Right ventricle myocardium superior (tissue), 1 donor: ENCODE results near the gene MOG. TPM values are rescaled to one million over a fixed set of nuclear protein-coding genes. Genes with fewer than 3 reads are reported as not detected.
"Not testable (repeated sequence)": the region's sequence is repeated elsewhere in the genome, so short reads cannot be mapped to it uniquely, and the experiment has no call there.

ENCODE experiments used
- ATAC-seq: fragments of 200-7000 bp; cut with Tn5 transposase; one replicate; pipeline ENCODE4 v1.9.1; 2020; ENCODE audit warnings: mild to moderate bottlenecking; ENCODE audit not compliant: poor library complexity
- DNase-seq: peaks from one replicate; pipeline ENCODE4 v3.0.0-alpha.2; 2020
- intact Hi-C: fragments of 100-400 bp; cut with DNase I; formaldehyde crosslinking; loops from one replicate; pipeline ENCODE4 v1.11.2; 2022
- total RNA-seq: library from RNA; stranded (reverse); fragmentation: NEBNext Ultra II Directional; extraction: Animal tissue kit (Norgen Biotek cat#: 25700); gene quantifications from one replicate; pipeline ENCODE4 v1.2.1, GENCODE V29; 2021
- donor health status: DM: no; HTN: yes; CAD: no; lungs with severe emphysema.

MOG gene
- total RNA-seq, 1 donor from 2014 or later: 10.3 TPM

DNA sequence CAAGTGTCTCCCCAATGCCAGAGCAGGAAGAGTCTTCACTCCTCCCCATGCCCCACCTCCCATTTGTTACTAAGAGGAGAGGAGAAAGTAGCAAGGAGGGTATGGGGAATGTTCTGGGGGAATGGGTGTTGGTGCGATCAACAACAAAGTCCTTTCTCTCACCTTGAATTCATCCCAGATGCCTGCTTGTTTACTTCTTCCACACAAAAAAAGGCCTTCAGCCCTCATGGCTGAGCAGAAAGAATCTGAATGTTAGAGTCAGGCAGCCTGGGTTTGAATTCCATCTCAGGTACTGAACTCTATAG lies 9.9 kb downstream of the MOG start:
- no peak for DNase-seq
- intact Hi-C loops: no loop called here
- no peak for ATAC-seq

DNA sequence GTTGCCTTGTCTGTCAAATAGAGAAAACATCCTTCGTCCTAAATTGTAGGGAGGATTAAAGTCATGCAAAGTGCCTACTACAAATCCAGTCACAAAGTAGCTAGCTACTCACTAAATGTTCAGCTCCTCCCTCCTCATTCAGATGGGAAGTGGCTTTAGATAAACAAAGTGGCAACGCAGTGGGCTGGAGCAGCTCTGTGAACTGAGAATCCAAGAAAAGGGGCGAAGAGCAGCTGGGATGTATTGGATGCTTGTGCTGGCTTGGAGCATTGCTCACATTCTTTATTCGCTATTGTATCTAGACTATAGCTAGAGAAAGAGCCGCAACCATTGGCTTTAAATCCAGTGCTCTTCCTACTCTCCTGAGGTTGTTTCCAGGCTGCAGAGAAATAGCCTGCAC lies 10.3 kb downstream of the MOG start:
- ATAC-seq: peak; percentile 32
- intact Hi-C loops: no loop called here
- no peak for DNase-seq

DNA sequence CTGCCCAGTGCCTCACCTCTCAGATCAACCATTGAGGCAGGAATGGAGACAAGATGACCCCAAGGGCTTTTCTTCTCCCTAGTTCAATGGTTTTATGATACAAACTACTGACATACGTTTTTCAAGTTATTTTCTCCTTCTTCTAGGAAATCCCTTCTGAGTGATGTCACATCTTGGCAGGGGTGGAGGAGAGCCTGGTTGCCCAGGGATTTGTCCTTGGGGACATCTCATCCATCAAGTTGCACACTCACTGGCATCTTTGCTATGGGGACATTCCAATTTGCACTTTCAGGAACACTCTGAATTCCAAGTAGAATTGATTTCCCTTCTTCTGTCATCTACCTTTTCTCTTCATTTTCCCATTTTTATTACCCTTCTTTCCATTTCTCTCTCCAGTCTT lies 14.1 kb downstream of the MOG start:
- intact Hi-C loops: no loop called here
- no peak for DNase-seq

DNA sequence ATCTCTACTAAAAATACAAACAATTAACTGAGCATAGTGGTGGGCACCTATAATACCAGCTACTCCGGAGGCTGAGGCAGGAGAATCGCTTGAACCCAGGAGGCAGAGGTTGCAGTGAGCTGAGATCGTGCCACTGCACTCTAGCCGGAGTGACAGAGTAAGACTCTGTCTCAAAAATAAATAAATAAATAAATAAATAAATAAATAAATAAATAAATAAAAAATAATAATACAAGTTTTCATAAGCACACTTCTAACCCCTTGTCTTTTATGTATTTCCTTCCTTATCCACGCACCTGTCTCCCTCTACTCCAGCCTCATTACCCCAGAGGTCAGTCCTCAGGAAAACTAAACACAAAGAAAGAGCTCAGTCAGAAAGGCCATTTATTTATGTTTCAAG lies 15.2 kb downstream of the MOG start:
- intact Hi-C loops, ATAC-seq: not testable (repeated sequence)

More for the DNA sequence above, 14.1 kb downstream of the MOG start:
- no peak for ATAC-seq

DNA sequence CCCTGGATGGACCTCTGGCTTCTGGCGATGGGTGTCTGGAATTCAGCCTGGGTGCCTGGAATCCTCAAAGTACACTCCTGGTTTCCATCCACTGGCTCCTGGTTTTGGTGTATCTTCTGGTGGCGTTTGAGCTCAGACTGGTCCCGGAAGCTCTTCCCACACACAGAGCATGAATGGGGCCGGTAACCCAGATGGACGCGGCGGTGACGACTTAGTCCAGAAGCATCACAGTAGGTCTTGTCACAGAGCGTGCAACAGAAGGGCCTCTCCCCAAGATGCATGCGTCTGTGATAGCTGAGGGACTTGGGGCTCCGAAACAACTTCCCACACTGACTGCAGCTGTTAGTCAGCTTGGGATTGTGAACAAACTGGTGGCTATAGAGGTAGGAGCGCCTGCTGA lies 16.3 kb downstream of the MOG start:
- intact Hi-C loops: no loop called here
- ATAC-seq: no peak
- DNase-seq: no peak

More for the DNA sequence above, 15.2 kb downstream of the MOG start:
- DNase-seq: not testable (repeated sequence)

DNA sequence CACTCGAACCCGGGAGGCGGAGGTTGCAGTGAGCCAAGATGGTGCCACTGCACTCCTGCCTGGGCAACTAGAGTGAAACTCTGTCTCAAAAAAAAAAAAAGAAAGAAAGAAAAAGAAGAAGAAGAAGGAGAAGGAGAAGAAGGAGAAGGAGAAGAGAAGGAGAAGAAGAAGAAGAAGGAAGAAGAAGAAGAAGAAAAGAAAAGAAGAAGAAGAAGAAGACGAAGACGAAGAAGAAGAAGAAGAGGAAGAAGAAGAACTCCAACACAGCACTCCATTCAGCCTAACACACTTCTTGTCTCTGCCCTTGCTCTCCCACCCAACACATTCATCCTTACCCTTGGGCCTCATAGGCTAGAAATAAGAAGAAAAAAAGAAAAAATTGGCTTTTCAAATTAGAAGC lies 17.1 kb downstream of the MOG start:
- ATAC-seq (no peak), DNase-seq (no peak)
- intact Hi-C loops: no loop called here

DNA sequence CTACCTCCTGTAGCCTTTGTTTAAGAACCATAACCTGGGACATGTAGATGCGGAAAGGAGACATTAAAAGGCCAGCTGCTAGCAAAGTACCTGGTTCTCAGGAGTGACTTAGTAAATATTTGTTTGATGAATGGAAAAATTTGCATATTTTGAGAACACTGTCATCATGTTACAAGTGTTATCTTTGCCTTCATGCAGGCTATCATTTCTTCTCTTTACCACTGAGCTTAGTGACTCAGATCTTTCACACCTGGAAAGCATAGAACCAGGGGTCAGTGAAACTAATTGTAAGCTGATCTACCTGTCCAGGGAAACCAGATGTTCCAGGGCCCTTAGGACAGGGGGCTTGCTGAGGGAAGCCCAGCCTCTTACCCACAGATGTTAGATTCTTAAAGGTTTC lies 18.7 kb downstream of the MOG start:
- DNase-seq (no peak), ATAC-seq (no peak)
- intact Hi-C loops: no loop called here

DNA sequence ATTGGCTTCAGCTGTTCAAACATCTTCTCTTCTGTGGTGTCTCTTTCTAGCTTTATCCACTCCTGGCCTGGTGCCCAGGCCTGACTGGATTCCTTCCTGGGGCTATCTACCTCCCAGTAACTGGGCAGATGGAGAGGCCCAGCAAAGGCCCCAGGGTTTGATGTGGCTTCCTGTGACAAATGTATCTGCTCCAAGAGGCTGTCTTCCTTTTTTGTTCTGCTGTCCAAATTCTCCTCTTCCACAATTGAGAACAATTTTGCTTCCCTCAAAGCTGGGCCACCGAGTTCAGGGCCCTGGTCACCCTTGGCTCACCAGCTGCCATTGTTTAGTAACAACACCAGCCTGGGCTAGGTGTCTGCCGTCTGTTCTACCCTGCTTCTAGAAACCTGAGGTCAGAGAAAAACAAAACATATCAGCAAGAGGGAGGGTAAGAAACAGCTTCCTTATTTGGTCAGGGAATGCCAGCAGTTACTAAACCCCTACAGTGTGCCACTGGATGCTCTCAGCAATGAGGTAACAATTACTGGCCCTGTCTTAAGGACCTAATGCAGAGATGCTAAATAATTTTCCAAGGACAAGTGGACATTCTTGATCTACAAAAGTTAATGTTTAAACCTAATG lies 20.2 kb downstream of the MOG start:
- no peak for DNase-seq
- no peak for ATAC-seq
- intact Hi-C loops: no loop called here

DNA sequence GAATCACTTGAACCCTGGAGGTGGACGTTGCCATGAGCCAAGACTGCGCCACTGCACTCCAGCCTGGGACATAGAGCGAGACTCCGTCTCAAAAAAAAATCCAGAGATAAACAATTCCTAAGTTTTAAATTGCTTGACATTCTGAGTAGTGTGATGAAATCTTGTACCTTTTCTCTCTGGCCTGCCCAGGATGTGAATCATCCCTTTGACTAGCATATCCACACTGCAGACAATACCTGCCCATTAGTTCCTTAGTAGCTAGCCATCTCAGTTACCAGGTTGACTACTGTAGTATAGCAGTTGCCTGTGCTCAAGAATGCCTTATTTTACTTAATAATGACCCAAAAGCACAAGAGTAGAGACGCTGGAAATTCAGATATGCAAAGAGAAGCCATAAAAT lies 21.2 kb downstream of the MOG start:
- intact Hi-C loops: no loop called here
- no peak for DNase-seq
- no peak for ATAC-seq

DNA sequence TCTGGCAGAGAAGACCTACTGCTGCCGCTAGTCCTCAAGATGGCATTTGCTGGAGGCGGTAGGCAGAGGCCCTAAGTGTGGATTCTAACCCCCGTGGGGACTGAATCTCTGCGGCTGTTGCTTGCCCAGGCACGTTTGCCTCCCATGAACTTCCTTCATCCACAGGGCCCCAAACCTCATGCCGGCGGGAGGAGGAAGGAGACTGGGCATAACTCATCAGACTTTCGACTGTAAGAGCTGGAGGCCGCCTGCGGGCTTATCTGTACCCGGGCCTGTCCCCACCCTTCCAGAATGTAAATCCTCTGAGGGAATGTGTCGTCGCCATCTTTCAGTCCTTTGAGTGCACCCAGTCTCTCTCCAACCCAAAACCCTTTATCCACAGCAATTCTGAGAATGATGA lies 23.1 kb downstream of the MOG start:
- ATAC-seq: no peak
- no peak for DNase-seq
- intact Hi-C loops: no loop called here

DNA sequence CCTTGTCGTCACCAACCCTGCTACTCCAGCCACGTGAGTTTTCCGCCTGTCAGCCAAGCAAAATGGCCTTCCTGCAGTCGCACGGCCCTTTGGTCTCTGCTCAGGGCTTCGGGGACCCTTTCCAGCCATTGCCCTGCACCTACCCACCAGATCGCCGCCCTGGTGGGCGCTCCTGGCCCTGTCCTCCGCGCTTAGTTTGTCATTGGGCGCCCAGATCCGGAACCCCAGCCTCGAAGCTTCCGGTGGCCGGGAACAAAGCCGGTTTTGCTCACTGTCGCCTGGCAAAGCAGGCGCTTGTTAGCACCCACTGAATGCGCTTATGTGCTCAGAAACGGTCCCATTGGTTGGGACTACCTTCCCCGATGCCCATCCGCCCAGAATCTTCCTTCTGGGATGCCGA lies 23.5 kb downstream of the MOG start:
- no peak for ATAC-seq
- no peak for DNase-seq
- intact Hi-C loops: no loop called here

DNA sequence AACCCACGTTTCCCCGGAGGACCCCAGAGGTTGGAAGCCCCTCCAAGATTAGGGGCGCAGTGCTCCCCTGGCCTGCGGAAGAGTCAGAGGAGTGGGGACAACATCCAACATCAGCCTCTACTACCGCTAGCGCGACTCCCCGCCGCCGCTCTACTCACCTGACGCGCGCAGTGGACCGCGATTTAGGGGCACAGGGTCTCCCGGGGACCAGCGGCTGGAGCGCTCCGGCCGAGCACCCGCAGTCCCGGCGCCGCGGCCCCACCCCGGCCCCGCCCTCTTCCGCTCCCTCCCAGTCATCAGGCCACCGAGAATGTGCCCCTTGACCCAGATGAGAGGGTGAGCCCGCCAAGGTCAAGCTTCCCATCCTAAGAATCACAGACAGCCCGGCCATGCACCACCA lies 24.0 kb downstream of the MOG start, which contains the start of gene ZFP57:
TSS of gene ZFP57 (minus strand) at position 249 of the 400 bp plus-strand sequence. CDS start 4,149 bp downstream, outside the sequence.
- intact Hi-C loops: no loop called here
- ATAC-seq: no peak

DNA sequence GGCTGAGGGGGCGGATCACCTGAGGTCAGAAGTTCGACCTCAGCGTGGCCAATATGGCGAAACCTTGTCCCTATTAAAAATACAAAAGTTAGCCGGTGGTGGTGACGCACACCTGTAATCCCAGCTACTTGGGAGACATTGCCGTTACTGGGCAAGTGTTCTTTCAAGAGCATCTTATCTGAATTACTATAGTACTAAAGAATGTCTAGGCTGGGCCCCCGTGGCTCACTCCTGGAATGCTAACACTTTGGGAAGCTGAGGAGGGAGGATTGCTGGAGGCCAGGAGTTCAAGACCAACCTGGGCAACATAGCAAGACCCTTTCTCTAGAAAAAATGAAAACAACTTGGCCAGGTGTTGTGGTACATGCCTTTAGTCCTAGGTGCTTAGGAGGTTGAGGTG lies 24.9 kb downstream of the MOG start:
- no peak for ATAC-seq
- no peak for DNase-seq
- intact Hi-C loops: no loop called here

More for the DNA sequence above, 24.0 kb downstream of the MOG start, which contains the start of gene ZFP57:
- no peak for DNase-seq

DNA sequence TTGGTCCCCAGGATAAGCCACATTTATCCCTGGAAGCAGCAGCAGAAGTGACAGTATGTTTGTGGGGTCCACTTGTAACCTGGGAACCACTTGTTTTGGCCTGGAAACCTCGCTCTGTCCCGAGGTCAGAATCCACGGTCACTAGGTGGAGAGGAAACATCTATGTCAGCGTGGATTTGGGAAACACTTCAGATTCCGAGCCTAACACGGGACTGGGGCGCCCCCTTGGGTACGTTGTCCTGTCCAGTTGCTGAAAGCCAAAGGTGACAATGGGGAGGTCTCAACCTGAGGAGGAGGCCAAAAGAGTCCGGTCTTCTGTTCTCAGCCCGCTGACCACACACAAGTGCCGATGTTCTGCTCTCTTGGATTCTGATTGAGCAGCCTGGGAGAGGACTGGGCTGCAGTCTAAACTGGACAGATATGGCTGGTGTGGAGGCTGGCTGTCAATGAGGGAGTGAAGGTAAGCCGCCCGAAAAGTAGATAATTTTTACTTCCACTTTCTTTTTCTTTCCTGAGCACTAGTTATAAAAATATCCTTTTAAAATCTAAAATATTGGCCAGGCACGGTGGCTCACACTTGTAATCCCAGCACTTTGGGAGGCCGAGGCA lies 28.9 kb downstream of the MOG start:
- DNase-seq: peak; percentile 71
- ATAC-seq: peak; percentile 91
- intact Hi-C loops: loop anchor here (5.0 kb wide), 1 partner anchor 34 kb away; no protein-coding TSS in a partner anchor

DNA sequence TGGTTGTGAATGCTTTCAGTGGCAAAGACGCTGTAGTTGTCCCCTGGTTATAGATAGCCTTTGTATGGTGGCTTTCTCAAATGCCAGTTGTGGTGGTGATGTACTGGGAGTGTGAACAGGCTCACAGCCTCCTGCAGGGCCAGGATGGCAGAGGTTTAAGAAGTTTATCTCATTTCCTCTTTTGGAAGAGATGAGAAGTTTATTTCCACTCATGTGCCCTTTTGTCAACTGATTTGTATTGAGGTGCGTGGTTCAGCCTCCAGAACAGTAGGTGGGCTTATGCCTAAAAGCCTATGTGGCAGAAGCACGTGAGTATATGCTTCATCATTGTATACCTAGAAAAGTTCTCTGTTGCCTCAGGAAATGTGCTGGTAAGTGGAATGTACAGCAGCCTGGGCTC lies 37.7 kb downstream of the MOG start:
- DNase-seq: no peak
- intact Hi-C loops: no loop called here
- ATAC-seq: no peak

DNA sequence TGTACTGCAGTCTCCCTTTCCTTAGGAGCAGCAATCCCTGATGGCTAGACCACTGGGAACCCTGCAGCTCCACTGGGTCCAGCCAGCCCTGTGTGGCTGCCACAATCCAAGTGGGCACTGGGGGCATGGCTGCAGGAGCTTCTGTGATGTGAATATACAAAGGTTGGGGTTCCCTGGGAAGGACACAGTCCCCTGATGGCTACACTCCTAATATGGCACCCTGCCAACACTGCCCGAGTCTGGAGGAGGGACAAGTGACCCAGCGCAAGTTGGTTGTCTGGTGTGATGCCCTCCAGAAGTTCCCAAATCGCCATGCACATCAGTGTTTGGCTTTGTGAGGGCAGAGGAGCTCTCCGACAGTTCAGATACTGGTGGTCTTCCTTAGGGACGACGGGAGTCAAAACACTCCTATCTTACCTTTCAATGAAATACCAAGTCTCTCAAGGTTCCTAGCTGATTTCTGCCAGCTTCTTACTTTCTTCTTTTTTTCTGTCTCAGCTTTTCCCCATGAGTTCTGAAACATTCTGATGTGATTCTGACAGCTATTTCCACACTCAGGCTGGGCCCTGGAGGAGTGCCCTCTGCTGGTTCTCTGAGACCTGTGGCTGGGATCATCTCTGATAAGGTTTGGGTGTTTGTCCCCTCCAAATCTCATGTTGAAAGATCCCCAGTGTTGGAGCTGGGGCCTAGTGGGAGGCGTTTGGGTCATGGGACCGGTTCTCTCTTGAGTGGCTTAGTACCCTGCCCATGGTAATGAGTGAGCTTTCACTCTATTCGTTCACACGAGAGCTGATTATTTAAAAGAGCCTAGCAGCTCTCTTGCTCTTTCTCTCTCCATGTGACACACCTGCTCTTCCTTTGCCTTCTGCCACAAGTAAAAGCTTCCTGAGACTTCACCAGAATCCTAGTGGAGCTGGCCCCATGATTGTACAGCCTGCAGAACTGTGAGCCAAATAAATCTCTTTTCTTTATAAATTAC lies 39.5 kb downstream of the MOG start:
- DNase-seq (no peak), ATAC-seq (peak; percentile 70)
- intact Hi-C loops: no loop called here

DNA sequence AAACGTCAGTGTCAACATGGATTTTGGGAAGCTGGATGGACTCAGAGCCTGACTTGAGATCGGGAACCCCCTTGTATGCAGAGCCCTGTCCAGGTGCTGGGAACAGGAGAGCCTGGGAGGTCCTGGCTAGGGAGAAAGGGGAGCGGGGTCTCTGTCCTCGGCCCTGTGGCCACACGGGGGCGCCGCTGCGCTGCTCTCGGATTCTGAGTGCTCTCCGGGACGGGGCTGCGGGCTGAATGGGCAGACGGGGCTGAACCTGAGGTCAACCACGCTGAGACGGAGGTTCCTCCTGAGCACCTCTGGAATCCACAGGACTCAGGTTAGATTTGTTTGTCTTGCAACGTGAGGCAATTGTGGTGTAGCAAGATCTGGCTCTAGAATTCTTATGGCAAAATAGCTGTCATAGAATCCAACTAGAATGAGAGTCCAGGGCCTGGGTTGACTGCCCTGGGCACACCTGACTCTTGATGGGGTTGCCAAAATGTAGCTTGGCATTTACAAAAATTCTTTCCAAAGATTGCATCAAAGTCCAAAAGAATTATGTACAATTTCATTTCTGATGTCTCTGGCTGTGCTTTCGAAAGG lies 45.7 kb downstream of the MOG start:
- peak; percentile 70 for ATAC-seq
- intact Hi-C loops: loop anchor here (10.0 kb wide), 2 partner anchors 52 to 312 kb away; no protein-coding TSS in a partner anchor
- DNase-seq: peak; percentile 75

DNA sequence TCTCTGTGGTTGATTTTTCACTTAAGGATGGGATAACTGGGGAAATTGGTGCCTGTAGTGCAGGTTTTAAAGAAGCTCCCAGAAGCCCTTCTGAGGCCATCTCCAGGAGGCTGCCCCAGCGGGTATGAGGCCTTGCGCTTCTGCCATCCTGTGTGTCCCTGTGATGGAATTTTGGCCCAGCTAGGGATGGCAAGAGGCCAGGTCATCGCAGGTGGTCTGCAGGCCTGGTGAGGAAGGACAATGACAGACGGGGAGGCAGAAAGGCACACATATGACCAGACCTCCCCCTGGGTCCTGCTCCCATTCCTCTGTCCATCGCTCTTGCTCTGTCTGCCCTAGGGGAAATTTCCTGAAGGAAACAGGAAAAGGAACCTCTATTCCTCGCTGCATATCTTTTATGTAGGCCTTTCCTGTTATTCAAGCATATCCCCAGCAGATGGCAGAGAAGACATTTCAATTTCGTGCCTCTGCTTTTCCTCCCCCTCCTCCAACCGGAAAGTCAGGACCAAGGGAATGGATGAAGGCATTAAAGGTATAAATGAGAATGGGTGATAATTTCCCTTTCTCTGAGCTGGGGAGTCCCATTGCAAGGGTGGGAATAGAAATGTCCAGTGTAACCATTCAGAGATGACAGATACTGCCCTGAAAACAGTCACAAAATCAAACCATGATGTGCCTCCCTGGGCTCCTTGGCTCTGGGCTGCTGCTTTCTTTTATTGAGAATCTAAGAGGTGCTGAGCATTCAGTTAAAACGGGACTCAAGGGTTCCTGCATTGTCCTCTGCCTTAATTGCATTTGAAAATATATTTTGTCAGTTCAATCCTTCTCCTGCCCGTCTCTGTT lies 48.7 kb downstream of the MOG start:
- peak; percentile 65 for ATAC-seq
- DNase-seq: no peak

More for the DNA sequence above, 48.7 kb downstream of the MOG start:
- intact Hi-C loops: loop anchor here (2.0 to 10.0 kb wide), 3 partner anchors 49 to 309 kb away; no protein-coding TSS in a partner anchor
